Stimulated activated CD4-positive, alpha-beta T cell treated with anti-CD3 and anti-CD28 coated beads, Interleukin-15, amount 100 ng/mL, for 1 hour (primary cell): ENCODE data around the gene GGACT.
"Not testable (repeated sequence)": the region's sequence is repeated elsewhere in the genome, so short reads cannot be mapped to it uniquely, and the experiment has no call there.

ENCODE experiments used
- DNase-seq, 2 donors: peaks; one replicate each; pipeline ENCODE4 v3.0.0-alpha.2; 2020; ENCODE audit warnings: low read depth in 1 of 2, low spot score in 1 of 2

Gene GGACT

GRCh38 chr13:100588331-100589177, at the start of gene GGACT:
TSS of gene GGACT (minus strand) at chr13:100588789. CDS start at chr13:100532591, 56,198 bp downstream.
- DNase-seq: peak; percentile 78 to 83

GRCh38 chr13:100637796-100638195, 49.2 kb upstream of the GGACT start:
- DNase-seq: no peak

- no peak for DNase-seq
Measured at GRCh38 chr13:100637380-100637779, 48.8 kb upstream of the GGACT start.

GRCh38 chr13:100636441-100636840, 47.9 kb upstream of the GGACT start:
- DNase-seq: no peak

GRCh38 chr13:100636004-100636403, 47.4 kb upstream of the GGACT start:
- DNase-seq: no peak

GRCh38 chr13:100634696-100635095, 46.1 kb upstream of the GGACT start:
- no peak for DNase-seq

GRCh38 chr13:100633461-100633860, 44.9 kb upstream of the GGACT start:
- DNase-seq: no peak

GRCh38 chr13:100630555-100630954, 42.0 kb upstream of the GGACT start:
- DNase-seq: no peak

- DNase-seq: no peak
Measured at GRCh38 chr13:100627120-100627519, 38.5 kb upstream of the GGACT start.

GRCh38 chr13:100625447-100625846, 36.9 kb upstream of the GGACT start:
- DNase-seq: no peak

GRCh38 chr13:100620792-100621191, 32.2 kb upstream of the GGACT start:
- no peak for DNase-seq

- DNase-seq: no peak
Measured at GRCh38 chr13:100619940-100620339, 31.4 kb upstream of the GGACT start.

GRCh38 chr13:100618897-100619296, 30.3 kb upstream of the GGACT start:
- DNase-seq: not testable (repeated sequence)

GRCh38 chr13:100613031-100613430, 24.4 kb upstream of the GGACT start:
- DNase-seq: no peak

GRCh38 chr13:100611678-100612492, 23.3 kb upstream of the GGACT start:
- DNase-seq: no peak

- DNase-seq: no peak
Measured at GRCh38 chr13:100610391-100611347, 22.1 kb upstream of the GGACT start.

- no peak for DNase-seq
Measured at GRCh38 chr13:100608906-100609305, 20.3 kb upstream of the GGACT start.

- DNase-seq: no peak
Measured at GRCh38 chr13:100608489-100608888, 19.9 kb upstream of the GGACT start.

GRCh38 chr13:100604918-100605710, 16.5 kb upstream of the GGACT start:
- no peak for DNase-seq

- no peak for DNase-seq
Measured at GRCh38 chr13:100602493-100603111, 14.0 kb upstream of the GGACT start.
